ENCODE data around the gene NKD2.
"Not testable (repeated sequence)": the region's sequence is repeated elsewhere in the genome, so short reads cannot be mapped to it uniquely, and the experiment has no call there.

The NKD2 gene

DNA sequence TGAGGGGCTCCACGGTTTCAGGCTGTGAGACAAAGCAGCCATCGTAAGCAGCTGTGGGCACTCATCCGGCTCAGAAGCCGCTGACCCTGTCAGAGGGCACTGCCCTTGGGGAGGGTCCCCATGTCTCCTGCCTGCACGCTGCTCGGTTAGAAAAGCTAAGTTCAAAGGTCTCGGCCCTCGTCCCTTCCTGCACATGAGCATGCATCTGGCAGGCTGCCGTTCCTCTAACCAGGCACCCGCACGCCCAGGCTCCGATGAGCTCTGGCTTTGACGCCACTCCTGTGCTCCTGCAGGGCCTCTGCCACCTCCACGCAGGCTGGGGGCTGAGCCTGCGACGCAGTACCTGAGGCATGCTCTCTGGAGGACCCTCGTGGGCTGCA, 51.3 kb downstream of the NKD2 start:
- no peak for DNase-seq

DNA sequence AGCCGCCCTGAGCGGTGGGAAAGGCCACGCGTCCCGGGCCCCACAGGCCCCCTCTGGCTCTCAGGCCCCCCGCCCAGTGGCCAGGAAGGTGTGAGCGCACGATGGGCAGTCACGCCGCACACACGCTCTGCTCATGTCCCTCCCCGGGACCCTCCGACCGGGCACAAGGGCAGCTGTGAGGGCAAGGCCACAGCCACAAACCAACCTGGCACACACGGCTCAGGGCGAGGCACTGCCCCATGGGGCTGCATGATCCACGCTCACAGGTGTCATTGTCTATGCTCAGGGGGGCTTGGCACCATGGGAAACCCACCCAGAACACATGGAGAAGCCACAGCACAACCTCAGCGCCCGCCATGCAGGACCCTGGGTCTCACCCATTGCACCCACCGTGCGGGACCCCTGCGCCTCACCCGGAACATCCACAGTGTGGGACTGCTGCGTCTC, 52.0 kb downstream of the NKD2 start:
- DNase-seq, result no peak

DNA sequence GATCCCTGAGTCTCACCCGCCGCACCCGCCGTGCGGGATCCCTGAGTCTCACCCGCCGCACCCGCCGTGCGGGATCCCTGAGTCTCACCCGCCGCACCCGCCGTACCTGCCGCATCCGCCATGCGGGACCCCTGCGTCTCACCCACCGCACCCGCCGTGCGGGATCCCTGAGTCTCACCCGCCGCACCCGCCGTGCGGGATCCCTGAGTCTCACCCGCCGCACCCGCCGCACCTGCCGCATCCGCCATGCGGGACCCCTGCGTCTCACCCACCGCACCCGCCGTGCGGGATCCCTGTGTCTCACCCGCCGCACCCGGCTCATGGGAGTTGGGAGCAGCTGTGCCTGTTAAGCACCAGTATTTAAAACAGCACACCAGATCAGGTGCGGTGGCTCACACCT, 52.7 kb downstream of the NKD2 start:
- DNase-seq, result not testable (repeated sequence)

DNA sequence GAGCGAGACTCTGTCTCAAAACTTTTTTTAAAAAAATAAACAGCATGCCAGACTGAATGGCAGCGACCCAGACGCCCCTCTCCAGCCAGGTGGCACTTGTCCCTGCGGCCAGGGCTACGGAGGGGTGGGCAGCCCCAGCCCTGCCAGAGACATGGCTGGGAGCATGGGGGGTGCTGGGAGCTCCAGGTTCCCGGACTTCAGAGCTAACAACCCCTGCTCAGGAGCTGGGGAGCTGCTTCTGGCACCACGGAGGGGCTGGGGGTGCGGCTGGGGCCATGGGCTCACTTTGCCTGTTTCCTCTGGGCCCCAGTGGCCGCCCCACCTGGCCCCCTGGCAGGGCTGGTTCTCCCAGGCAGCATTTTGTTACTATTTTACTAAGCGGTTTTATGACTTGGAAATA, 53.3 kb downstream of the NKD2 start:
- DNase-seq, result no peak

DNA sequence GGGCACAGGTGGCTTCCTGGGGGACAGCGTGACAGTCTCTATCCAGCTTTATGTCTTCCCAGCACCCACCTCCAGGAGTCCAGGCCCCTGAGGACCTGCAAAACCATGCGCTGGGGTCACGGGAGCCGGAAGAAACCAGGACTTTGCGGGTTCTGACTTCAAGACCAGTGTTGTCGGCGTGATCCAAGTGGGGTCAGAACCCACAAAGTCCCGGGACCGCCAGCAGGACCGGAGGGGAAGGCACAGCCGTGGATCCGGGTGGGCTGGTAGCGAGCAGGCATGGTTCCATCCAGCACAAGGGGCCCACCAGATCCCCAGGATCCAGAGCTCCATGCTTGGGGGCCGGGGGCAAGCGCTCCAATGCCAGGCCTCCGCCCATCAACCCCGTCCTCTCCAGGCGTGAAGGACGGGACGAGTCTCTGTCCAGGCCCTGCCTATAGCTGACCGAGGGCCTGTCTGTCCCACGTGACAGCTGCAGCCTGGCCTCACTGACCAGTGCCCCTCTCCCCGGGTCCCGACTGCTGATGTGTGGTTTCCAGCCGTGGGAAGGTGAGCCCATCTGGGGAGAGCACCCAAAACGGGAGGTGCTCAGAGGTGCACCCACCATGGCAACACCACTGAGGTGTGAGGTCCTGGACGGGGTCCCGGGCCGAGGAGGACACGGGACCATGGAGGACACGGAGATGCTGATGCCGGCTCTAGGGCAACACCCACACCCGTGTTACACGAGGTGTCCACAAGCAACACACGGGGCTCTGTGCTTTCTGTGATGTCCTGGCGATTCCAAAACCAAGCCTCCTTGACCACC, 54.4 kb downstream of the NKD2 start:
- no peak for DNase-seq

DNA sequence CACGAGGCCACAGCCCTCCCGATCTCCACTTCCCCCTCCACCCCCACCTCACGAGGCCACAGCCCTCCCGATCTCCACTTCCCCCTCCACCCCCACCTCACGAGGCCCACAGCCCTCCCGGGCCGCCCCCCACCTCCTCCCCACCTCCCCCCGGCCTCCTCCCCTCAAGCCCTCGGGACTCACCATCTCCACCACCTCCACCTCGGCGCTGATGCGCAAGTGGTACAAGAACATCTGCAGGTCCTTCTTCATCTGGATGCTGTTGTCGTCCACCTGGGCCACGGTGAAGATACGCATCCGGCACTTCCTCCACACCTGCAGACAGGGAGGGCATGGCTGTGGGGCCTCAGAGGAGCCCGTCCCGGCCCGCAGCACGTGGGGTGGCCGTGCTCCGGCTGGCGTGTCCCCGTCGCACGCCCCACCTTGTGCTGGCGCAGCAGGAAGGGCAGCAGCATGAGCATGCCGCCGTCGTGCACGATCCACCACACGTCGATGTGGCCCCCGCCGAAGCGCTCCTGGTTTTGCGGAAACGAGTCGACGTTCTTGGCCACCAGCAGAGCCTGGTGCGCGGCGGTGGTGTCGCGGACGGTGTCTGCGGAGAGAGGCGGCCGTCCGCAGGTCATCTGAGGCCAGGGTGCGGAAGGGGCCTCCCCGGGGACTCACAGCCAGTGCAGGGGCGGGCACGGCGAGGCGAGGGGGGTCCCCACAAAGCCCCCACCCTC, 55.2 kb downstream of the NKD2 start:
- no peak for DNase-seq

DNA sequence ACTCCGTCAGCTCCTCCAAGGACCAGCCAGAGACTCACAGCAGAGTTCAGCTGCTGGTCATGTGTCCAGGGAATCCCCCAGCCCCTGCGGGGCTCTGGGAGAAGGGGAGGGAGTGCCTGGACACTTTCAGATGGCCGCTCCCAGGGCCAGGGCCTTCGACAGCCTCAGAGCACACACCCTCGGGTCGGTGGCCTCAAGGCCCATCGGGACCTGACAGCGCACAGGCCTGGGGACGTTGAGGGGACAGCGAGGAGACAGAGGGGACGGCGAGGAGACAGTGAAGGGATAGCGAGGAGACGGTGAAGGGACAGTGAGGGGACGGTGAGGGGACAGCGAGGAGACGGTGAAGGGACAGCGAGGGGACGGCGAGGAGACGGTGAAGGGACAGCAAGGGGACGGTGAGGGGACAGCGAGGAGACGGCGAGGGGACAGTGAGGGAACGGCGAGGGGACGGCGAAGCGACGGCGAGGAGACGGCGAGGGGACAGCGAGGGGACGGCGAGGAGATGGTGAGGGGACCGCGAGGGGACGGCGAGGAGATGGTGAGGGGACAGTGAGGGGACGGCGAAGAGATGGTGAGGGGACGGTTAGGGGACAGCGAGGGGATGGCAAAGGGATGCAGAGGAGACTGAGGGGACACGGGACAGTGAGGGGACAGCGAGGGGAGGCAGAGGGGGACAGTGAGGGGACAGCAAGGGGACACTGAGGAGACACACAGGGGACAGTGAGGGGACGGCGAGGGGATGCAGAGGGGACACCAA, 56.0 kb downstream of the NKD2 start:
- no peak for DNase-seq

DNA sequence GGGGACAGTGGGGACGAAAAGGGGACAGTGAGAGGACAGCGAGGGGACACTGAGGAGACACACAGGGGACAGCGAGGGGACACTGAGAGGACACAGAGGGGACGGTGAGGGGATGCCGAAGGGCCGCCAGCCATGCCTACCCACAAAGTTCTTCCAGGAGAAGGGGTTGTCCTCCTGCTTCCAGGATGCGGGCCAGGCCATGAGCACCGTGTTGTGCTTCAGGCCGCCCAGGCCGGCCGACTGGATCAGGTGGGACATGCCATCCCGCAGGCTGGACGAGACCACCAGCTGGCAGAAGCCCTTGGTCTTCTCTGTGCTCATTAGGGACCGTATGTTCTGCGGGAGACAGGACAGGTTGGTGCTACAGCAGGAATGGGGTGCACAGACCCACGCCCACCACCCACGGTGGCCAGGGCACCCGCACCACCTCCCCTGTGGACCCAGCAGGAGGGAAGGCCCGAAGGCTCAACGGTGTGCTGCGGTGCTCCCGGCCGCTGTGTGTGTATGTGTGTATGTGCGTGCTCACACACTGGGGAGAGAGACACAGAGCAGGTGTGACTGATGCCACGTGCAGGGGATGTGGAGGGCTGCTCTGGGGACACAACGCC, 56.6 kb downstream of the NKD2 start:
- no peak for DNase-seq

DNA sequence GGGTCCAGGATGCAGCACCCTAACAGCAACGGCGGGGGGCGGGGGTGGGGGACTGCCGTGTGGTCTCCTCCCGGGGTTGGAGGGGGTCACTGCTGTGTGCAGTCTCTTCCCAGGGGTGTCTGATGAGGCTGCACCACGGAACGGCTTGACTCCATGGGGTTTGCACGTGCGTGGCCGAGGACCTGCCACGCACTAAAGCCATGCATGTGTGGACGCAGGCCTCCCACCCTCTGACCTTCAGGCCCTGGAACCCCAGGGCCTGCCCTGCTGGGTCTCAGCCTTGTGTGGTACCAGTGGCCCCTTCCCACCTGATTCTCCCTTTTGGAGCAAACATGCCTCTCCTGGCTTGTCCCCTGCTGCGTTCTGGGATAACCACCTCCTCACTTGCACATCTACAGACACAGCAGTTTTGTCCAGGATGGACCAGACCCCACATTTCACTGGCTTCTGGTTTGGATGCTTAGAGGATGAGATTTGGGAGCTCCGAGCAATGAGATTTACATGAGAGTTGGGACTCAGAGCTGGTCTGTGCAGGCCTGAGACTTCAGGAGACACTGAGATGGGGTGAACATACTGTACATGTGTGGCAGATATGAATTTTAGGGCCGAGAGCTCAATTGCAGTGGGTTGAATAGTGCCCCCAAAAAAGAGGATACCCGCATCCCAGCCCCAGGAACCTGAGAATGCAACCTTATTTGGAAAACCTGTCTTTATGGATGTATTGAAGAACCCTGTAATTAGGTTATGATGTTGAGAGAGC, 57.5 kb downstream of the NKD2 start:
- no peak for DNase-seq

DNA sequence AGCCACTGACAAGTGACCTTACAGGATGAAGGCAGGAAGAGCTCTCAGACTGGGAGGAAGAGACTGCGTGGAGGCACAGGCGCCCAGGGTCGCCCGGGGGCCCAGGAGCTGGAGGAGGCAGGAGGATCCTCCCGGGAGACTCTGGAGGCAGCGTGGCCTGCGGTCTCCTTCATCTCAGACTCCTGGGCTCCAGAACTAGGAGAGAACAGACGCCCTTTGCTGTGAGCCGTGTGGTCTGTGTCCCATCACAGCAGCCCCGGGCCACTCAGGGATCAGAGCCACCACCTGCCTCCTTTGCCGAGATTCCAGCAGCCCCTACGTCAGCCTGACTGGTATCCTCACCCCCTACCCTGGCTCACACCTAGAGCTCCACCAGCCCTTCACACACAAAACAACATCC, 58.1 kb downstream of the NKD2 start:
- DNase-seq, result no peak

DNA sequence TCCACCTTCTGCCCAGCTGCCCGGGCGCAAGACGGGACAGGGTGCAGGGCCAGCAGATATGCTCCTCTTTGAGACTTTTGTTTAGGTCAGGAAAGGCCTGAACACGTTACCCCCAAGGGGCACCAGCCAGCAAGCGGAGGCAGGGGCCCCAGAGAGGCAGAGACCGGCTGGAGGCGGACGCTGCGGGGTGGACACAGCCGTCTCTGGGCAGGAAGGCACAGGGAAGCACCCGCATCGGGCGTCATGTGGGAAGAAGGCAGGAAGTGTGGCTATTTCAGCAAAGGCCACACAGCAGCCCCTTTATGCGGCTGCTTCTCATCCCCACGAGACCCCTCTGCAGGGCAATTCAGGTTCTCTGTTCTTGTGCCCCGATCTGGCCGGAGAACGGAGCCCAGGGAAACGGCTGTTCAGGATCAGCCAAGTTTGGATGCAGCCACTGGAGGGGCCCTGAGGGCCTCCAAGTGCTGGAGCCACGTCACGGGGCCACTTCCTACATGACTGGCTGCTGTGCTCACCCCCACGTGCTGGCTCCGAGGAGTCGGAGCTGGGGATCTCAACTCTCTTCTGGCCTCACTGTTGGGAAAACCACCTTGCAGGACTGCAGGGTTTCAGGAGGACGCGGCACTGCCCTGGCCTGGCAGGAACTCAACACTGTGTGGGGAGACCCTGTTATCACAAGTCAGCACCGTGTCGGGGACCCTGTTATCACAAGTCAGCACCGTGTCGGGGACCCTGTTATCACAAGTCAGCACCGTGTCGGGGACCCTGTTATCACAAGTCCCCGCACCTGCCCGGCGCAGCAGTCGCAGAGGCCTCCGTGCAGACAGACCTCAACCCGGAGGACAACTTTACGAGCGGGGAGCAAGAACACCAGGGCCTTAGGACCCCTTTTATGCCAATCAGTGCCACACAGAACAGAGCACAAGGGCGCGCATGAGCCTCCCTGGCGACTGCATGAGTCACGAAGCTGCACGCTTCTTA, 58.8 kb downstream of the NKD2 start:
- no peak for DNase-seq

DNA sequence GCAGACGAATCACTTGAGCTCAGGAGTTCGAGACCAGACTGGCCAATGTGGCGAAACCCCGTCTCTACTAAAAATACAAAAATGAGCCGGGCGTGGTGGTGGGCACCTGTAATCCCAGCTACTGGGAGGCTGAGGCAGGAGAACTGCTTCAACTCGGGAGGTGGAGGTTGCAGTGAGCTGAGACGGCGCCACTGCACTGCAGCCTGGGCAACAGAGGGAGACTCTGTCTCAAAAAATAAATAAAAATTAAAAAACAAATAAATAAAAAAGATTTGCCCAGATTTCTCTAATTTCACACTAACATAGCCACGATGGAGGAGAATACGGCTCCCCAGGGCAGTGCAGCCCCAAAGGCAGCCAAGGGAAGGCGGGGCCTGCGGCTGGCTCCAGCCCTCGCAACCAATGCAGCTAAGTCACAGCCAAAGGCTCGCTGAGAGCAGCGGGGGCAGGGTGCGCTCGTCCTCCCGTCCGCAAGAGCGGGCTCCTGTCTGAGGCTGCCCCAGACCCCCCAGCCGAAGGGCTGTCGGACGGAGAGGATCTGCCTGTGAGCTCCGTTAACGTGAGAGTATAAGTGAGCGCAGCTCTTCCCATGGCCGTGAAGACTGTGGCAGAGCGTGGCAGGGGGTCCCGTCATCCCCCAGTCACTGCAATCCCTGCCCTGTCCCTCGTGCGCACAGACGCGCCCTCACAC, 59.7 kb downstream of the NKD2 start:
- no peak for DNase-seq

DNA sequence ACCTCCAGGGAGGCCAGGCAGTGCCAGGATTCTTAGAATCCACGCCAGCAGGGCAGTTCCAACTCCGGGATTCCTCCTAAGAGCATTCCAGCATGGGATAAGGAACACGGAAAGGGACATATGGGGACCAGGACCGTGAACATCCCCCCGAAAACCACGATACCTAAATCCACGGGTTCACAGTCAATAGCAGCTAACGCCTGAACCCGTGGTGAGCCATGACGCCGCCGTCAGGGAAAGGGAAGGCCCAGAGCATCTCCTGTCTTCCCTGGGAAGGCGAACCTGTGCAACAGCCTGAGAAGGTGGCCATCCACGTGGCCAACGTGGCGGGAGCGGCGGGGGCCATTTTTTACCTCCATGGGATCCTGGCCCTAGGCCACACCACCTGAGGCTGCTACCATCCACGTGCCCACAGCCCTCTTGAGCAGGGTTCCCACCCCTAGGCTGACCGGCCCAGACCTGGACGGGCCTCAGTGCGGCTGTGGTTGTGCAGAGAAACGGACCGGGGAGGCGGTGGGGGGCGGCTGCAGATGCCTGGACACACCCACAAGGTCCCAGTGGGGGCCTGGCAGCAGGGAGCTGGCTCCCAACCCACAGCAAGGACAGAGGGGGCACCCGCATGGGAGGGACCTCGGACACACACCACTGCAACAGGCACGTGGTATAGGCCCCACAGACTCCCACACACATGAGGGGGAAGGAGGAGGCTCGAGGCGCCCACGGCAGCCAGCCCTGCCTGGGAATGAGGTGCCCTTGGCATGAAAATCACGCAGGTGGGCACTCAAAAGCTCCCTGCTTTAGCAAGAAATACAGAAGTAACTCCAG, 60.5 kb downstream of the NKD2 start:
- DNase-seq, result no peak

DNA sequence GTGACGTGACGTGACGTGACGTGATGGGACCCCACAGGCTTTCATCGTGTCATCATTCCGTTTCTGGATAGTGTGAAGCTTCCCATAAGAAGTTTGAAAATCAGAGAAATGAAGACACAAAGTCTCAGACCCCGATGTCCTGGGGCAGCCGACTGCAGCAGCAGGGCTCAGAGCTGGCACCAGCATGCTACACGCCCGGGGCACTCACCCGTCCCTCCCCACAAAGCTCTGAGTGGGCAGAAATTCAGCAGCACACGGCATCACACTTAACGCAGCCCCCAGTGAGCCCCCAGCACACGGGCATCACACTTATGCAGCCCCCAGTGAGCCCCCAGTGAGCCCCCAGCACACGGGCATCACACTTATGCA, 61.1 kb downstream of the NKD2 start:
- DNase-seq, result no peak

DNA sequence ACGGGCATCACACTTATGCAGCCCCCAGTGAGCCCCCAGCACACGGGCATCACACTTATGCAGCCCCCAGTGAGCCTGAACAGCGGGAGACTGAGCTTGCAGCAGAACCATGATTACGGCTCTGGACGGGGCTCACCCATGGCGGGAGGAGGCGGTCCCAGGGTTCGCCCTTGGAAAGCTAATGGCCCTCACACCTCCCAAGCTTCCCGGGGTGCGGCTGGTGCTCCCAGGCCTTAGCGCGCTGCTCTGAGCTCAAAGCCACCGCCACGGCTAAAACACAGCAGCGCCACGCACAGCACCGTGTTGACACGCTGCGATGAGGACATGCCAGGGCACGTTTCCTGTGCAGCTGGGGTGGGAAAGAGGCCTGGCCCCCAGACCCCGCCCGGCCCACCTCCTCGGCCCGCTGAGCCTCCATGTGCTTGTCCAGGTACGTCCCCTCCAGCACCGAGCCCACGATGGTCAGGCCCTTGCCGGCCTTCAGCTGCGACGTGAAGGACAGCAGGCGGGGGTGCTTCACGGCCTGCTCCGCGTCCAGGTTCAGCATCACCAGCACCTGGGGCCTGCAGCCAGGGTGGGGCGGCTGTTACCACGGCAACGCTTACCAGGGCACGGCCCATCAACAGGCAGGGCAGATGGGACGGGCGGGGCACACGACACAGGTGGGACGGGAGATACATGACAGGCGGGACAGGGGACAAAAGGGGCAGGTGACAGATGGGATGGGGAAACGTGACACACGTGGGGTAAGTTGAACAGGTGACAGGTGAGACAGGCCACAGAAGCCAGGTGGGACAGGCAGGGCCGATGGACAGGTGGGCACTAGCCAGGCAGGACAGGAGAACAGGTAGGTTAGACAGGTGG, 64.9 kb downstream of the NKD2 start:
- no peak for DNase-seq

DNA sequence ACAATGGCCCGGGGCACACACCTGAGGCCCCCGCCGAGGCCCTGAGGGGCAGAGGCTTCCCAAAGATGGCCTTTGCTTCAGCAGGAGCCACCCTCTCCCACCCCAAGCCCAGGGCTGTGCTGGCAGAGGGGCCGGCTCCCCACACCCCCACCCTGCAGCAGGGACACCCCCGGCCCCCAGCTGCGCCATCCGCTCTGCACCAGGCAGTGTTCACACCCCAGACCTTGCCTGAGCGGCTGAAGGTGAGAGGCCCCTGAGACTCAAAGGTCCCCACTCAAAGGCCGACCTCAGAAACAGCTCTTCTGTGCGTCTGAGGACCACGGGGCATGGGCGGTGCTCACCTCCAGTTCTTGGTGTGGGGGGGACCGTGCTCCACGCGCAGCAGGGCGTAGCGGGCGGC, 65.6 kb downstream of the NKD2 start:
- DNase-seq, result no peak

DNA sequence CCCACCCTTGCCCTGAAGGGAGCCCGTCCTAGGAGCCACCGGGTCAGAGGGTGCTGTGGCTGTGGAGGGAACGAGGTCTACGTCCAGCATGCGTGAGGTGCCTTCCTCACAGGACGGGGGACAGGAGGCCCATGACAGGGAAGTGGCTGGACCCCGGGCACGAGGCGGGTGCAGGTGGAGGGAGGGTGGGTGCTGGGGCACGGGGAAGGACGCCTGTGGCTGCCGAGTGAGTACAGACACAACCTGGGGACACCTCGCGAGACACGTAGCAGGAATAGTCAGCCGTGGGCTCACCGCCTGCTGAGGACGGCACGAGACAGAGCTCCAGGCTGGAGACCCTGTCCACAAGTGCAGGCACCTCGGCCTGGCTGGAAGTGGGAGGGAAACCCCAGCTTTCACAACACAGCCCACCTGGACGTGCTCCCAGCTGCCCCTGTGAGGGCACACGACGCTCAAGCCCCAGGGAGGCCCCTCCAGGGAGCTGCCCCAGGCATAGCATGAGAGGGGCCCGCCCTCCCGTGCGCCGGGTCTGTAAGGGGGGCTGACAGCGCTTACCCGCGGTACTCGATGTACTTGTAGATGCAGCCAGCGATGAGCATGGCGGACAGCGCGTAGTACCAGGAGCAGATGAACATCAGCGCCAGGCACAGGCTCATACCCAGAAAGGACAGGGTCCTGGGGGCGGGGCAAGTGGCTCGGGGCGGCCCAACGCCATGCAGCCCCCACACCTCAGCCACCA, 66.4 kb downstream of the NKD2 start:
- DNase-seq, result no peak

DNA sequence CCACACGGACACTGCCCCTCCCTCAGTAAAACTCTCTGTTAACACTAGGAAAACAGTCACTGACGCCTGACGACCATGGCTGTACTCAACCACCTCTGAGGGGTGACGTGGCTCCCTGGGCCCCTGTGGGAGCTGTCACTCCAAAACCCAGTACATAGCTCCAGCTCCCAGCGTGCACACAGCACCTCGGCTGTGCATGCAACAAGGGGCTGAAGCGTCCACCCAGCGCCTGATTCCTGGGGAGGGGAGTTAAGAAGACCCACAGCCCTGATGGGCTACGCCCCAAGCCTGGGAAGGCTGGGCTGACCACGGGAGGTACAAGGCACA, 66.9 kb downstream of the NKD2 start:
- no peak for DNase-seq
